Dermis lymphatic vessel endothelial cell (primary cell): ENCODE measurements around the gene DTX4. TPM values are rescaled to one million over a fixed set of nuclear protein-coding genes. Genes with fewer than 3 reads are reported as not detected.

Experiments
- total RNA-seq: library from RNA; depleted of rRNA; stranded (reverse); fragments of >200 nt; gene quantifications from 2 replicates; pipeline ENCODE4 v1.2.1, GENCODE V29; 2014

DTX4 gene
- total RNA-seq, result 12.5 and 27.1 TPM in 2 replicates

GRCh38 chr11:59171508-59172322, at the start of gene DTX4:
Gene DTX4, plus strand, starts transcription at chr11:59172132. Its CDS starts 464 bp downstream, at chr11:59172596.

GRCh38 chr11:59142530-59143507, 29.1 kb upstream of the DTX4 start, which contains the start of gene FAM111A:
Gene FAM111A, plus strand, starts transcription at chr11:59142856. Its CDS starts 6,017 bp downstream, at chr11:59148873.

GRCh38 chr11:59212744-59213631, 41.1 kb downstream of the DTX4 start, which contains the start of gene MPEG1:
Gene MPEG1, minus strand, starts transcription at chr11:59212927. Its CDS starts 62 bp downstream, at chr11:59212865.

Other genes with a start within 250 kb of the DTX4 start
- gene GLYATL1, start 232.6 kb upstream of the DTX4 start, total RNA-seq, result not detected in 2 replicates
- gene GLYATL1B, start 85.8 kb upstream of the DTX4 start, total RNA-seq, result not detected in 2 replicates
- 3.7 and 4.2 TPM in 2 replicates for gene FAM111B, start 64.9 kb upstream of the DTX4 start, total RNA-seq
- gene FAM111A, start 29.3 kb upstream of the DTX4 start, total RNA-seq, result 30.8 and 32.6 TPM in 2 replicates
- gene MPEG1, start 40.8 kb downstream of the DTX4 start, total RNA-seq, result not detected in 2 replicates
- not detected in 2 replicates for gene OR5AN1, start 186.8 kb downstream of the DTX4 start, total RNA-seq